NCI-H460 (cell line): Measurements from ENCODE around the gene OR2A25. TPM values are rescaled to one million over a fixed set of nuclear protein-coding genes. Genes with fewer than 3 reads are reported as not detected.
"Not testable (repeated sequence)": the region's sequence is repeated elsewhere in the genome, so short reads cannot be mapped to it uniquely, and the experiment has no call there.

Experiments
- DNase-seq: peaks from one replicate; pipeline ENCODE4 v3.0.0-alpha.2; 2016; ENCODE audit warnings: low read depth; ENCODE audit errors: extremely low read depth
- polyA plus RNA-seq: library from polyadenylated mRNA; depleted of rRNA; stranded (reverse); fragments of >200 nt; gene quantifications from 2 replicates; pipeline ENCODE4 v1.2.3, GENCODE V29; 2014; cell fraction: nucleus; rRNA removed
- total RNA-seq: library from RNA; depleted of rRNA; stranded (reverse); fragments of >200 nt; shearing (Covaris generic); gene quantifications from 2 replicates; pipeline ENCODE4 v1.2.3, GENCODE V29; 2014; rRNA removed

OR2A25 gene
- not detected in 2 replicates for total RNA-seq
- polyA plus RNA-seq = not detected in 2 replicates

- no peak for DNase-seq
Observed at GRCh38 chr7:144069511-144069910, at the start of gene OR2A25. Gene OR2A25 (plus strand): TSS chr7:144069811. CDS start chr7:144074220, 4,409 bp downstream.

GRCh38 chr7:144020340-144020739 is 49.3 kb upstream of the OR2A25 start:
- no peak for DNase-seq

GRCh38 chr7:144022169-144022568 is 47.4 kb upstream of the OR2A25 start:
- no peak for DNase-seq

GRCh38 chr7:144023171-144023827 is 46.3 kb upstream of the OR2A25 start:
- DNase-seq = no peak

- DNase-seq = no peak
Observed at GRCh38 chr7:144024213-144024612, 45.4 kb upstream of the OR2A25 start.

- no peak for DNase-seq
Observed at GRCh38 chr7:144026203-144026883, 43.3 kb upstream of the OR2A25 start.

- DNase-seq = peak; percentile 33
Observed at GRCh38 chr7:144027070-144027469, 42.5 kb upstream of the OR2A25 start.

- DNase-seq = no peak
Observed at GRCh38 chr7:144027974-144028373, 41.6 kb upstream of the OR2A25 start.

GRCh38 chr7:144028547-144028946 is 41.1 kb upstream of the OR2A25 start:
- no peak for DNase-seq

- DNase-seq = no peak
Observed at GRCh38 chr7:144032516-144032915, 37.1 kb upstream of the OR2A25 start.

GRCh38 chr7:144032985-144033709 is 36.5 kb upstream of the OR2A25 start:
- no peak for DNase-seq

GRCh38 chr7:144035385-144035784 is 34.2 kb upstream of the OR2A25 start:
- DNase-seq = no peak

- no peak for DNase-seq
Observed at GRCh38 chr7:144036302-144036885, 33.2 kb upstream of the OR2A25 start.

GRCh38 chr7:144037414-144038035 is 32.1 kb upstream of the OR2A25 start:
- DNase-seq = no peak

GRCh38 chr7:144038887-144039286 is 30.7 kb upstream of the OR2A25 start:
- DNase-seq = no peak

- DNase-seq = no peak
Observed at GRCh38 chr7:144048648-144049047, 21.0 kb upstream of the OR2A25 start, which contains the start of gene OR2A5. Gene OR2A5 (plus strand): TSS chr7:144048948. CDS start chr7:144050402, 1,454 bp downstream.

- no peak for DNase-seq
Observed at GRCh38 chr7:144049491-144049890, 20.1 kb upstream of the OR2A25 start.

GRCh38 chr7:144050093-144050492 is 19.5 kb upstream of the OR2A25 start:
- no peak for DNase-seq

GRCh38 chr7:144050884-144051283 is 18.7 kb upstream of the OR2A25 start:
- DNase-seq = not testable (repeated sequence)

- no peak for DNase-seq
Observed at GRCh38 chr7:144057954-144058353, 11.7 kb upstream of the OR2A25 start.

- peak; percentile 5 for DNase-seq
Observed at GRCh38 chr7:144063710-144064109, 5.9 kb upstream of the OR2A25 start.
